K562 (cell line): Measurements from ENCODE around the gene RETN. TPM values are rescaled to one million over a fixed set of nuclear protein-coding genes. Genes with fewer than 3 reads are reported as not detected.

Experiments used
- ATAC-seq: fragments of 200-7000 bp; cut with Tn5 transposase; 3 replicates; pipeline ENCODE4 v1.9.1; 2020; ENCODE audit warnings: moderate library complexity
- BruUV-seq: library from RNA; stranded (reverse); fragments of 400-500 nt; replicated peaks from 2 replicates; lab custom pipeline; 2021; lab: Mats Ljungman, UMichigan
- CTCF ChIA-PET: fragments of 300-600 bp; formaldehyde crosslinking; extraction: SDS; loops from one replicate; lab custom pipeline; 2021; ENCODE audit warnings: low intra/inter-chr PET ratio; lab: Yijun Ruan, JAX
- POLR2A ChIA-PET: fragments of 300-600, 350-650 bp; sonication (Branson Sonifier 250); formaldehyde crosslinking; extraction: SDS; loops from one replicate; lab custom pipeline; 2021; ENCODE audit warnings: antibody characterized with exemption, inconsistent platforms; lab: Yijun Ruan, JAX
- DNase-seq, 4 experiments: peaks; one replicate each; pipeline versions ENCODE4 v3.0.0 to v3.0.0-alpha.2; 2011 to 2018; ENCODE audit warnings: low spot score in 3 of 4, mixed read lengths in 3 of 4; ENCODE audit errors: extremely low read depth in 1 of 4
- FAIRE-seq: peaks from 2 replicates; lab custom pipeline; 2011; peaks lifted over from hg19 to GRCh38; lab: Jason Lieb, UNC
- H2AFZ ChIP-seq: 2 replicates; pipeline ENCODE4 v1.6.0; 2011; ENCODE audit warnings: low read depth, low read length, control low read depth, inconsistent platforms
- H3K27ac ChIP-seq: fragments of 200-600 bp; 3 replicates; pipeline ENCODE4 v1.8.0; 2011; ENCODE audit warnings: low read depth, mild to moderate bottlenecking, control low read depth, inconsistent platforms, low read length, moderate library complexity, mixed read lengths; ENCODE audit errors: extremely low read depth
- H3K27me3 ChIP-seq, 2 experiments: fragments of 300-600 bp in 1 of 2; 2 replicates in 1 of 2; 3 replicates in 1 of 2; pipeline versions ENCODE4 v1.6.0 to v1.8.0; 2011; ENCODE audit warnings: inconsistent platforms in 2 of 2, low read length in 2 of 2, mild to moderate bottlenecking in 1 of 2, mixed read lengths in 1 of 2, moderate library complexity in 1 of 2; ENCODE audit not compliant: control insufficient read depth in 2 of 2, insufficient read depth in 2 of 2
- H3K36me3 ChIP-seq: fragments of 300-600 bp; 3 replicates; pipeline ENCODE4 v1.8.0; 2011; ENCODE audit warnings: mild to moderate bottlenecking, low read length, inconsistent platforms; ENCODE audit not compliant: control insufficient read depth, insufficient read depth
- H3K4me1 ChIP-seq, 2 experiments: fragments of 200-600 bp in 1 of 2; replicated peaks in 1 of 2; 2 replicates in 1 of 2; 3 replicates in 1 of 2; pipeline versions ENCODE4 v1.5.1 to v1.8.0; 2011; ENCODE audit warnings: inconsistent platforms in 2 of 2, low read length in 2 of 2, mild to moderate bottlenecking in 1 of 2, mixed read lengths in 1 of 2, moderate library complexity in 1 of 2; ENCODE audit not compliant: control insufficient read depth in 2 of 2, insufficient read depth in 2 of 2
- H3K4me2 ChIP-seq: 2 replicates; pipeline ENCODE4 v1.6.1; 2011; ENCODE audit warnings: low read length, control low read depth, inconsistent platforms, mixed read lengths; ENCODE audit not compliant: insufficient read depth
- H3K4me3 ChIP-seq: fragments of 200-600 bp; sonication (generic), shearing (Covaris generic); 2 replicates; pipeline ENCODE4 v1.5.1; 2016; ENCODE audit warnings: control low read depth, inconsistent platforms
- H3K79me2 ChIP-seq: fragments of 200-600 bp; 3 replicates; pipeline ENCODE4 v1.8.0; 2011; ENCODE audit warnings: low read length, inconsistent platforms; ENCODE audit not compliant: control insufficient read depth, insufficient read depth
- H3K9ac ChIP-seq, 2 experiments: 2 replicates each; pipeline versions ENCODE4 v1.6.0 to v1.6.1; 2011; ENCODE audit warnings: low read depth in 2 of 2, low read length in 2 of 2, control low read depth in 1 of 2, inconsistent platforms in 1 of 2, mild to moderate bottlenecking in 1 of 2, mixed read lengths in 1 of 2; ENCODE audit not compliant: insufficient read depth in 1 of 2
- H3K9me1 ChIP-seq: one replicate; pipeline ENCODE4 v1.6.0; 2011; ENCODE audit warnings: inconsistent platforms, mild to moderate bottlenecking, low read length, moderate library complexity; ENCODE audit not compliant: control insufficient read depth, insufficient read depth
- H3K9me3 ChIP-seq: replicated peaks from 2 replicates; pipeline ENCODE4 v1.5.1; 2011; ENCODE audit warnings: low read depth, low read length, inconsistent platforms; ENCODE audit not compliant: control insufficient read depth, insufficient read depth
- H4K20me1 ChIP-seq: replicated peaks from 2 replicates; pipeline ENCODE4 v1.6.1; 2011; ENCODE audit warnings: low read length, inconsistent platforms, mixed read lengths; ENCODE audit not compliant: control insufficient read depth, insufficient read depth
- FOXP4 ChIP-seq: sonication (generic); formaldehyde crosslinking; IDR thresholded peaks from 2 replicates; pipeline ENCODE4 v1.8.0; 2022; ENCODE audit warnings: mild to moderate bottlenecking, missing genetic modification reagents, borderline replicate concordance
- LEF1 ChIP-seq: fragments of 450-650 bp; IDR thresholded peaks from 2 replicates; pipeline ENCODE4 v1.6.1; 2016; ENCODE audit warnings: mild to moderate bottlenecking
- ZNF121 ChIP-seq: sonication (generic); formaldehyde crosslinking; conservative IDR thresholded peaks from 2 replicates; pipeline ENCODE4 v1.8.0; 2022; ENCODE audit warnings: missing genetic modification reagents
- WGBS: fragments of 100-300 bp; shearing (Covaris generic); methylation state at CpG from one replicate; pipeline ENCODE4 v1.1.6; 2016; ENCODE audit warnings: low coverage, mixed read lengths; ENCODE audit not compliant: insufficient coverage; ENCODE audit errors: missing lambda C conversion rate; 5-methylcytosine and 5-hydroxymethylcytosine counted together
- in situ Hi-C: fragments of 300-500 bp; cut with MboI; formaldehyde crosslinking; loops from 4 replicates; pipeline ENCODE4 v1.15.0; 2018; ENCODE audit warnings: inconsistent platforms, mixed read lengths
- intact Hi-C: fragments of 100-400 bp; cut with micrococcal nuclease; formaldehyde crosslinking; loops from 2 replicates; pipeline ENCODE4 v1.14.2; 2022
- polyA plus RNA-seq, 8 experiments: library from polyadenylated mRNA; depleted of rRNA in 4 of 8; stranded (reverse) in 5 of 8; unstranded in 3 of 8; fragments of >200 nt; fragmentation: Nextera tagmentation in 2 of 8; fragmentation: Illumina TruSeq in 1 of 8; extraction: Ambion mirVana in 2 of 8; extraction: Trizol in 1 of 8; gene quantifications; 2 replicates each; pipeline versions ENCODE4 v1.2.1 to v1.2.3, GENCODE V29; 2011 to 2014; ENCODE audit warnings: inconsistent platforms in 1 of 8, missing spikeins in 1 of 8
- total RNA-seq, 7 experiments: library from RNA; depleted of rRNA in 6 of 7; stranded (reverse); fragments of >200 nt in 6 of 7; fragmentation: Illumina TruSeq in 2 of 7; extraction: Trizol in 2 of 7; gene quantifications; 2 replicates each; pipeline versions ENCODE4 v1.2.1 to v1.2.3, GENCODE V29; 2011 to 2021; ENCODE audit warnings: low replicate concordance in 1 of 7

RETN gene
- total and polyA plus RNA-seq, 9 of the 15 experiments (the other 6 are each of a cell fraction or from before 2014, with no cell fraction given) = not detected

- Histone ChIP-seq H3K4me1 (no peaks in the 10 kb centered on the region; a peak in 1 of 5 replicates), H3K4me2 (no peak overlapping the region), H3K9me3 (no peaks in the 10 kb centered on the region), H3K9me1 (no peaks in the 10 kb centered on the region), H3K27ac (no peak overlapping the region), H3K9ac (no peak overlapping the region), H3K4me3 (no peak overlapping the region), H3K79me2 (no peaks in the 10 kb centered on the region), H3K36me3 (no peaks in the 10 kb centered on the region), H2AFZ (no peak overlapping the region), H3K27me3 (peaks cover 0 to 38% of the 10 kb centered on the region in 2 experiments; a peak in 3 of 5 replicates), H4K20me1 (0 out of 2 replicates have a peak, but pooled peaks cover 4% of the 10 kb centered on the region)
- ATAC-seq (no peak), DNase-seq (no peak), FAIRE-seq (no peak)
- no TSS peak for BruUV-seq
- POLR2A ChIA-PET = no interaction called here
- CTCF ChIA-PET = no interaction called here
- WGBS = 5% methylated on average over 23 of the region's 24 CpGs
- intact Hi-C loops (no loop called here), in situ Hi-C loops (no loop called here)
- TF ChIP-seq LEF1 = no peak
- no peak for TF ChIP-seq FOXP4 (CRISPR knock-in tag)
- TF ChIP-seq ZNF121 (CRISPR knock-in tag) = peak; percentile 23; the same call in 1 of the 2 replicates
Measured at GRCh38 chr19:7705387-7706187, 36.7 kb downstream of the RETN start.
